OCI-LY1 (cell line): ENCODE data around the gene PKN1.

Source experiments
- CTCF ChIP-seq: fragments of 200-600 bp; sonication (generic), shearing (Covaris generic); IDR thresholded peaks from 2 replicates; pipeline ENCODE4 v1.5.1; 2017; ENCODE audit warnings: mild to moderate bottlenecking, antibody characterized with exemption, low read length, moderate library complexity, mixed read lengths
- EZH2 ChIP-seq: fragments of 200-600 bp; sonication (generic), shearing (Covaris generic); IDR thresholded peaks from 2 replicates; pipeline ENCODE4 v1.8.0; 2017; ENCODE audit warnings: borderline replicate concordance, mixed run types, mild to moderate bottlenecking, antibody characterized with exemption, low read length, moderate library complexity, mixed read lengths

GRCh38 chr19:14434543-14435319 lies 1.6 kb downstream of the PKN1 start:
- TF ChIP-seq CTCF (no peak), EZH2 (no peak)
